Kidney tubule cell (primary cell): ENCODE measurements around the gene CNGB1.

Experiments used
- DNase-seq: peaks from one replicate; pipeline ENCODE4 v3.0.0-alpha.2; 2018; ENCODE audit warnings: low spot score

CNGB1 gene

GRCh38 chr16:57970970-57971369 lies at the start of gene CNGB1:
Gene CNGB1, minus strand, starts transcription at chr16:57971128. Its CDS starts 3,842 bp downstream, at chr16:57967286.
- DNase-seq = no peak

DNA sequence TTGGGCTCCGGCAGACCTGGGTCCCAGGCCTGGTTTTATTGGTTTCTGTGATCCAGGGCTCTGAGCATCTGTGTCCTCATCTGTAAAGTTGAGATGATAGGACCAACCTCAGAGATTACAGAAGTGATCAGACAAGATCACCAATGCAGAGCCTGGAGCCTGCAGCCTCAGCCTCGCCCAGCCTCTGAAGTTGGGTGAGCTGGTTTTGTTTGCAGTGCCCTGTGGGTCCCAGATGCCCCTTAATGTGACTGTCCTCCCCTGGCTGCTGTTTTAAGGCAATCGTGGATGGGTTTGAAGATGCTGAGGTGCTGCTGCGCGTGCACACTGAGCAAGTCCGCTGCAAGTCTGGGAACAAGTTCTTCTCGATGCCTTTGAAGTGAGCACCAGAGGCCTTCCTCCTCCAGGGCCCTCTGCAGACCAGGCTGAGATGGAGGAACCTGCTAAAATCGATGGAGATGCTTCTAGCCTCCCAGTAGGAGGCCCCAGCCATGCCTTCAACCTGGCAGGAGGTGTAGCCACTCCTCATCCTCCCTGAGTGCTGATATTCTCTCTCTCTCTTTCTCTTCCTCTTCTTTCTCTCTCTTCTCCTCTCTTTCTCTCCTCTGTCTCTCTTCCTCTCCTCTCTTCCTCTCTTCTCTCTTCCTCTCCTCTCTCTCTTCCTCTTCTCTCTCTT lies 49.1 kb upstream of the CNGB1 start:
- DNase-seq = no peak

DNA sequence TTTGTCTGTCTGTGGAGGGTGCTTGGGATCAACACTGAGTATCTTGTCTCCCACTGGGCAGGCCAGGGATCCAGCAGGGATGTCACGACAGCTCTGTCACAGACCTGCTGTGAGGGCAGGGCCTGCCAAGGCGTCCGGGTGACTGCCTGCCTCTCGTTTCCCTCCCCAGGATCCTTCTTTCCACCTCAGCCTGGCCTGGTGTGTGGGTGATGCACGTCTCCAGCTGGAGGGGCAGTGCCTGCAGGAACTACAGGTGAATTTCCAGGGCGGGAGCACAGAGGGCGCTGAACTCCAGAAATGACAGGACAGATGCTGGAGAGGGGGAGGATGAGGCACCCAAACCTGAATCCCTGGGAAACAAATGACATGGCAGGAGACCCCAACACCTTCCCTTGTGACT lies 47.9 kb upstream of the CNGB1 start:
- no peak for DNase-seq

DNA sequence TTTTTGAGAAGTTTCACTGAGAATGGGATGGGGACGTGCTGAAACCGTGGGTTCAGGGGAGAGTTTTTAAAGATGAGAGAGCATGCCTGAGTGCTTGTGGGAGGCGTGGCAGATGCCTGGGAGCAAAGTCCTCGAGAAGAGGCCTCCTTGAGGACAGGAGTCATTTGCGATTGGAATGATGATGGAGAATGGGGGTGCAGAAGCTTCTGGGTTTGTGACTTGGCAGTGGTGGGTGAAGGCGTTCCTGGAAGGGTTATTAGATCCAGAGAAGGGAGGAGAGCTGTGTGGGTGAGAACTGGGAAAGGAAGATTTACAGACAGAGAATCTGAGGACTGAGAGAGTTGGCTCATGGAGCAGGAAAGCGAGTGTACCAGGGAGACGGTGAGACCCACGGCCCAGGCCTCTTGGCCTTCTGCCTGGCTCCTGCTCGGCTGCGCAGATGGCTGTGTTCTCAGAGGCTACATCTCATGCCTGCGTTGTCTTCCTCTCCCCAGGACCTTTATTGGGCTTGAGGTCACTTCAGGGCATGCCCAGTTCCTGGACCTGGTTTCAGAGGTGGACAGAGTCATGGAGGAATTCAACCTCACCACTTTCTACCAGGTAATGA lies 46.0 kb upstream of the CNGB1 start:
- no peak for DNase-seq

DNA sequence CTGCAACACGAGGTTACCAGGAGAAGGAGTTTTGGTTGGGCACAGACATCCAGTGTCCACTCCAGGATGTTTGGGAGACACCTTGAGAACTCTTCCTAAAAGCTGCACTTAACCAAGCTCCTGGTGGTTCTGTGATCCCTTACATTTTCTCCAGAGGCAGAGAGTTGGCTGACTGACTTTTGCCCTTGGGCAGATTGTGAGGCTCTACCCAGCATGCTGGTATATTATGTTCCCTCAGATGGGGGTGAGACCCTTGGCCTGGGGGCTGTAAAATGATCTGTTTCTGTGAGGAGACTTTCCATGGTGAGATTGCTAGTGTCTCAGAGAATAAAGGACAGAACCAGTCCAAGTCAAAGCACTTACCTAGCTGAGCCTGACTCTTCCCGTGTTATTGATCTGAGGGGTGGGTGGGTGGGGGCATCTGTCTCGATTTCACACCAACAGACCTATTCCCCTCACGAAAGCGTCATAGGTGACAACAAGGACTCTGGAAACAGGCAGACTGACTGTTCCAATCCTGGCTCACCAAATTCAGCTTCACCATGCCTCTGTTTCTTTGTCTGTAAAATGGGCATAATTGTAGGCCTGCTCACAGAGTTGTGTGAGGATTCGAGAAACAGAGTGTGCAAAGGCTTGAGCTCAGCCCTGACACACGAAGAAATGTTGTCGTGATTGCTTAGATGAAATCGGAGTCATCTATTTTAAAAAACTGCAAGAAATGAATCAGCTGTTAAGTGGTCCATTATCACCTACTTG lies 42.5 kb upstream of the CNGB1 start:
- no peak for DNase-seq

GRCh38 chr16:58012481-58012880 lies 41.6 kb upstream of the CNGB1 start:
- no peak for DNase-seq

DNA sequence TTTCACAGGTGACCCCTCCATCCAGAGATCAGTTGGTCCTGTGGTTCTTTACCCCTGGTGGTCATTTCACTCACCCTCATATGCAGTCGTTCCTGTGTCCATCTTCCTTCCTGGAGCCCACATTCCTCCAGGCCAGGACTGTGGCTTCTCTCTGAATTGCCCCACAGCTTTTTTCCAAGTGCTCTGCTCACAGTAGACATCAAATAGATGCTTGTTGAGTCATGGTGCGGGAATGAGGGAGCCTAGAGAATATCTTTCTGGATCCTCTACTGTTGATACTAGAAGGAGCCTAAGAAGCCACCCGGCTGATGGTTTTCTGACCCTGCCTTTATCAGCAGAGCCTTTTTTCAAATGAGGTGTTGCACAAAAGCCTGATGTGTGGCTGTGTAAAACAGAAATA lies 40.7 kb upstream of the CNGB1 start:
- DNase-seq = peak; percentile 69

GRCh38 chr16:58010886-58011285 lies 40.0 kb upstream of the CNGB1 start:
- DNase-seq = no peak

DNA sequence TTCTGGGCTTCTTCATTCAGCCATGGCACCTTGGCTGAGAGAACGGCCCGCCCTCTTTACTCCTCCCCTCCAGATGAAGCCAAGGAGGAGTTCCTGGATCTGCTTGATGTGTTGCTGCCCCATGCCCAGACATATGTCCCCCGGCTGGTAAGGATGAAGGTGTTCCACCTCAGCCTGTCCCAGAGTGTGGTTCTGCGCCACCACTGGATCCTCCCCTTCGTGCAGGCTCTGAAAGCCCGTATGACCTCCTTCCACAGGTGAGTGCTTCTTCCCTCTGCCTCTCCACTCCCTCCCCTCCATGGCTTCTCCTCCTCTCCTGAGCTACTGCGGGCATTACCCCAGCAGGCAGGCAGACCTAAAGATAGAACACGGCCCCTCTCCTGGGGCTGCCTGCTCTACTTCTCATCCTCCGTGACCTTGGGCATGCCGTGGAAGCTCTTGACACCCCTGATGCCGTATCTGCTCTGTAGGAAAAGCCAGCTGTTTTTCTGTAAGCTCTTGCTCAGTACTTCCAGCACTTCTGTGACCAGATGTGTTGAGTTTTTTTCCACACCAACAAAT lies 39.0 kb upstream of the CNGB1 start:
- no peak for DNase-seq

GRCh38 chr16:58004736-58005135 lies 33.8 kb upstream of the CNGB1 start:
- DNase-seq = peak; percentile 77

- no peak for DNase-seq
Measured at GRCh38 chr16:58002936-58003335, 32.0 kb upstream of the CNGB1 start.

- DNase-seq = no peak
Measured at GRCh38 chr16:58002416-58002800, 31.5 kb upstream of the CNGB1 start.

GRCh38 chr16:58001781-58002415 lies 31.0 kb upstream of the CNGB1 start:
- DNase-seq = peak; percentile 20

GRCh38 chr16:58000706-58001676 lies 30.1 kb upstream of the CNGB1 start, which contains the start of gene USB1:
Gene USB1, plus strand, starts transcription at chr16:58001407. Its CDS starts 77 bp downstream, at chr16:58001484.
- peak; percentile 92 for DNase-seq

DNA sequence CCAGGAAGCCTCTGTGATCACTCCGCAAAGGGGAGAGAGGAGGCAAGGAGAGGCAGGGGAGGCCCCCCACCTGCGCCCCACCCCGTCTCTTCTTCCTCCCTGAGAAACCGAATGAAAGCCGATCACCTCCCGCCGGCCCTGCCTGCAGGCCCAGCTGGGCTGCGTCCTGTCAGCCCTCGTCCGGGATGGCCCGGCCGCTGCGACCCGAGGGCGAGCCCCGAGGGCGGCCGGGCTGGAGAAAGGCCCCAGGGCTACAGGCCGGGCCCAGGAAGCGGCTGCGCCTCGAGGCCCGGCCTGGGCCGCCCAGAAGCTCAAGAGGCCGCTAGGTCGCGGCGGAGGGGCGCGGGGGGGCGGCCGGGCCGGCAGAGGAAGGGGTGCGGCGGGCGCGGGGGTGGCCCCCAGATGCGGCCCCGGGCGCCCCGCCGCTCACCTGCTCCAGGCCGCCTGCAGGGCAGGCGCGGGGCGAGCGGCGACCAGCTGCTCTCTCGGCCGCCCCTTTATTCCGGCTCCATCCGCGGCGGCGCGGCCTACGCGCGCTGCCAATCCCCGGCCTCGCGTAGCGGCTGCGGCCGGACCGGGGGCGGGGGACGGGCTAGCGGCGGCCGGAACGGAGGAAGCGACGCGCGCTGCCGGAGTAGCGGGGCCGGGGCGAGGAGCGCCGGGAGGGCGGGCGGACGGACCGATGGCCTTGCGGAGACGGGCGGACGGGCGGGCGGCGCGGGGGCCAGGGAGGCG lies 29.2 kb upstream of the CNGB1 start, which contains the start of gene ZNF319:
Gene ZNF319 (minus strand): TSS at position 702 of the 735 bp plus-strand sequence. CDS start 2,407 bp downstream, outside the sequence.
- DNase-seq = peak; percentile 14

GRCh38 chr16:57999366-57999970 lies 28.5 kb upstream of the CNGB1 start:
- peak; percentile 52 for DNase-seq

GRCh38 chr16:57998992-57999365 lies 28.1 kb upstream of the CNGB1 start:
- DNase-seq = no peak

DNA sequence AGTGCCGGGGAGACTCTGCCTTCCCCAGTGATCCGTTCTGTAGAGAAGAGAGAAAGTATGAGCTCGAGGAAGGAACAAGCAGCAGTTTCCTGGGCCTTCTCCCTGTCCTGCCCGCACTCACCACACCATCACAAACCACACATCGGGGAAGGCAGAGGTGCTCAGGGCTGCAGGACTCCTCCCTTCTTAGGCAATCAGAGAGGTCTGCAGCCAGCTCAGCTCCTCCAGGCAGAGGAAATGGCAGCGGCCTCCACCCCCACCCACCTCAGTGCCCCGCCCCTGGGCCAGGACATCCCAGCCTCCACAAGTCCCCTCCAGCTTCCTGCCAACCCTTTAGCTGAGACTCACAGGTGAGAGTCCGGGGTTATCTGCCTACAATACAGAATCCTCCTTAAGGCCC lies 27.6 kb upstream of the CNGB1 start:
- DNase-seq = peak; percentile 69

DNA sequence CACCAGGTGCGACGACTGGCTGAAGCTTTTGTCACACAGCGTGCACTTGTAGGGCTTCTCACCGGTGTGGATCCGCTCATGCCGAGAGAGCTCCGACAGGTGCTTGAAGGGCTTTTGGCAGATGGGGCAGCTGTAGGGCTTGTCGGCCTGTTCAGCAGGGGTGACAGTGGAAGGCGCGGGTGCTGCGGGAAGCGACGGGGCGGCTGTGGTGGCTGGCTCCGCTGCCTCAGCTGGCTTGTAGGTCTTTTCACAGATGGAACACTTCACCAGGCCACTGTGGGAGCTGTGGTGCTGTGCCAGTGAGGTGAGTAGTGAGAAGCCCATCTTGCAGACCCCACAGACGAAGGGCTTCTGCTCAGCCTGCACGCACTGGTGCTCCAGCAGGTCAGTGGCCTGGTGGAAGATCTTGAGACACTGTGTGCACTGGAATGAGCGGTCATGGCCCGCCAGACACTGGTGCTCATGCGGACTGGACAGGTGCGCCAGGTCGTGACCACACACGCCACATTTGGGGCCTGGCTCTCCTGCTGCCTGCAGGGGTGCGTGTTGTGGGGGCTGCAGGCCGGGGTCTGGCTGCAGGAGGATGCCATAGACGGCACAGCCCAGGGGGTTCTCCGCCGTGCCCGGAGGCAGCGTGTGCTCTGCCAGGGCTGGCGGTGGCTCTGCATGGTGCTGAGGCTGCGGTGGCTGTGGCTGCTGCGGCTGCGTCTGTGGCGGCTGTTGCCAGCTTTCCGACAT lies 26.8 kb upstream of the CNGB1 start:
- DNase-seq = no peak
